OCI-LY7 (cell line): Measurements from ENCODE around the gene APOF. TPM values are rescaled to one million over a fixed set of nuclear protein-coding genes. Genes with fewer than 3 reads are reported as not detected.
"Not testable (repeated sequence)": the region's sequence is repeated elsewhere in the genome, so short reads cannot be mapped to it uniquely, and the experiment has no call there.

Experiments used
- BruUV-seq: library from RNA; stranded (reverse); fragments of 400-500 nt; replicated peaks from 2 replicates; lab custom pipeline; 2021; lab: Mats Ljungman, UMichigan
- CTCF ChIA-PET: fragments of 300-600 bp; sonication (Branson Sonifier 250); formaldehyde crosslinking; loops from one replicate; lab custom pipeline; 2022; ENCODE audit warnings: antibody characterized with exemption; ENCODE audit not compliant: unreplicated experiment; lab: Charles Lee
- POLR2A ChIA-PET: fragments of 300-600 bp; sonication (Branson Sonifier 250); formaldehyde crosslinking; loops from one replicate; lab custom pipeline; 2022; ENCODE audit warnings: antibody characterized with exemption; lab: Charles Lee
- DNase-seq: peaks from one replicate; pipeline ENCODE4 v3.0.0-alpha.2; 2015; ENCODE audit warnings: low spot score
- H2AFZ ChIP-seq: fragments of 200-600 bp; sonication (generic), shearing (Covaris generic); 2 replicates; pipeline ENCODE4 v1.6.1; 2014; ENCODE audit warnings: mild to moderate bottlenecking, antibody characterized with exemption, low read length, moderate library complexity
- H3K27ac ChIP-seq: fragments of 200-600 bp; sonication (generic); 2 replicates; pipeline ENCODE4 v1.5.1; 2014; ENCODE audit warnings: mixed run types, low read depth, mild to moderate bottlenecking, moderate library complexity, low read length, inconsistent platforms; ENCODE audit not compliant: poor library complexity, severe bottlenecking
- H3K36me3 ChIP-seq: fragments of 200-600 bp; sonication (generic); 2 replicates; pipeline ENCODE4 v1.6.1; 2014; ENCODE audit warnings: mild to moderate bottlenecking, antibody characterized with exemption, low read length, moderate library complexity, mixed read lengths; ENCODE audit not compliant: insufficient read depth
- H3K4me1 ChIP-seq: fragments of 200-600 bp; sonication (generic); 2 replicates; pipeline ENCODE4 v1.5.1; 2014; ENCODE audit warnings: mild to moderate bottlenecking, low read length; ENCODE audit not compliant: insufficient read depth, poor library complexity, severe bottlenecking
- H3K4me2 ChIP-seq: fragments of 200-600 bp; sonication (generic); 2 replicates; pipeline ENCODE4 v1.6.1; 2014; ENCODE audit warnings: mild to moderate bottlenecking, low read length
- H3K4me3 ChIP-seq: fragments of 200-600 bp; sonication (generic); 2 replicates; pipeline ENCODE4 v1.5.1; 2014; ENCODE audit warnings: mild to moderate bottlenecking, low read depth, low read length; ENCODE audit not compliant: poor library complexity, severe bottlenecking
- H3K79me2 ChIP-seq: fragments of 200-600 bp; sonication (generic); 2 replicates; pipeline ENCODE4 v1.6.1; 2016; ENCODE audit warnings: low read depth, mild to moderate bottlenecking, low read length, moderate library complexity, mixed read lengths; ENCODE audit not compliant: insufficient read depth
- H3K9me2 ChIP-seq: fragments of 200-600 bp; sonication (generic); 2 replicates; pipeline ENCODE4 v1.6.1; 2016; ENCODE audit warnings: mild to moderate bottlenecking, low read length, mixed read lengths; ENCODE audit not compliant: insufficient read depth
- H3K9me3 ChIP-seq: fragments of 200-600 bp; sonication (generic); 2 replicates; pipeline ENCODE4 v1.6.1; 2014; ENCODE audit warnings: mild to moderate bottlenecking, mixed run types, low read length, mixed read lengths
- H4K20me1 ChIP-seq: fragments of 200-600 bp; sonication (generic); 2 replicates; pipeline ENCODE4 v1.6.1; 2014; ENCODE audit warnings: mild to moderate bottlenecking, antibody characterized with exemption, low read length, moderate library complexity, mixed read lengths; ENCODE audit not compliant: insufficient read depth
- CTCF ChIP-seq: fragments of 200-600 bp; sonication (generic); conservative IDR thresholded peaks from 2 replicates; pipeline ENCODE4 v1.5.1; 2014; ENCODE audit warnings: mild to moderate bottlenecking, antibody characterized with exemption, low read length, moderate library complexity, mixed read lengths
- EZH2phosphoT487 ChIP-seq: fragments of 200-600 bp; sonication (generic); IDR thresholded peaks from 2 replicates; pipeline ENCODE4 v1.6.1; 2018; ENCODE audit warnings: low read depth, borderline replicate concordance, mild to moderate bottlenecking, mixed run types, antibody characterized with exemption, low read length, moderate library complexity, mixed read lengths
- intact Hi-C: fragments of 100-400 bp; cut with micrococcal nuclease; formaldehyde crosslinking; loops from one replicate; pipeline ENCODE4 v1.10.0; 2022; ENCODE audit not compliant: unreplicated experiment
- total RNA-seq, 2 experiments: library from RNA; depleted of rRNA in 1 of 2; stranded (reverse); fragments of >200 nt in 1 of 2; shearing (Covaris generic) in 1 of 2; gene quantifications; 2 replicates each; pipeline ENCODE4 v1.2.3, GENCODE V29; 2014 to 2022

APOF gene
- total RNA-seq, 2 experiments from 2014 or later, result 0.16 to 0.38 TPM

- DNase-seq, result no peak
- H3K9me2 ChIP-seq, result no peaks in the 10 kb centered on the region
- H3K4me3 ChIP-seq, result peak overlapping the region; percentile 65
- H3K4me1 ChIP-seq, result peaks cover 65% of the 10 kb centered on the region
- CTCF ChIA-PET, result interaction anchor here (0.8 to 1.5 kb wide), 2 partner anchors 22 kb away, joined by 5 to 6 read pairs; partner anchors contain the start of gene STAT2
- no TSS peak for BruUV-seq
- peak overlapping the region; percentile 85 for H3K27ac ChIP-seq
- peak overlapping the region; percentile 92 for H3K4me2 ChIP-seq
- H3K36me3 ChIP-seq, result peaks cover 20% of the 10 kb centered on the region
- peak overlapping the region; percentile 26; the same call in 1 of the 2 replicates for H2AFZ ChIP-seq
- peaks cover 16% of the 10 kb centered on the region; the same call in 1 of the 2 replicates for H3K79me2 ChIP-seq
- H4K20me1 ChIP-seq, result no peaks in the 10 kb centered on the region
- POLR2A ChIA-PET, result interaction anchor here (0.6 to 9.4 kb wide), 22 partner anchors 11 to 148 kb away, joined by 3 to 70 read pairs (median 4); partner anchors contain the start of genes CNPY2, RNF41, SPRYD4 and STAT2
- no peaks in the 10 kb centered on the region for H3K9me3 ChIP-seq
- TF ChIP-seq EZH2phosphoT487 (no peak), CTCF (no peak)
- intact Hi-C loops, result loop anchor here (2.0 kb wide), 2 partner anchors 23 to 37 kb away; partner anchors contain the start of gene STAT2
Measured at GRCh38 chr12:56337753-56338251, 24.9 kb downstream of the APOF start.

- H3K36me3 ChIP-seq, result peaks cover 12% of the 10 kb centered on the region
- peak overlapping the region; percentile 61 for H3K4me2 ChIP-seq
- peak; percentile 80 for DNase-seq
- peak overlapping the region; percentile 85 for H3K27ac ChIP-seq
- no peaks in the 10 kb centered on the region for H4K20me1 ChIP-seq
- no peaks in the 10 kb centered on the region for H3K9me3 ChIP-seq
- BruUV-seq, result no TSS peak
- H3K9me2 ChIP-seq, result no peaks in the 10 kb centered on the region
- H3K4me3 ChIP-seq, result peak overlapping the region; percentile 40
- peaks cover 72% of the 10 kb centered on the region for H3K4me1 ChIP-seq
- H2AFZ ChIP-seq, result peak overlapping the region; percentile 8; the same call in 1 of the 2 replicates
- TF ChIP-seq EZH2phosphoT487 (no peak), CTCF (no peak)
- POLR2A ChIA-PET, result interaction anchor here (0.7 to 9.4 kb wide), 15 partner anchors 17 to 489 kb away, joined by 3 to 70 read pairs (median 5); partner anchors contain the start of genes CNPY2, RNF41, STAT2 and TIMELESS
- CTCF ChIA-PET, result interaction anchor here (0.8 kb wide), 1 partner anchor 24 kb away, joined by 5 read pairs; the partner anchor contains the start of gene STAT2
- intact Hi-C loops, result no loop called here
- peaks cover 21% of the 10 kb centered on the region; the same call in 1 of the 2 replicates for H3K79me2 ChIP-seq
Measured at GRCh38 chr12:56336361-56337167, 26.1 kb downstream of the APOF start.

- intact Hi-C loops, result not testable (repeated sequence)
Measured at GRCh38 chr12:56335527-56335926, 27.1 kb downstream of the APOF start.

More at GRCh38 chr12:56335527-56335926, 27.1 kb downstream of the APOF start:
- CTCF ChIA-PET, result interaction anchor here (1.4 kb wide), 1 partner anchor 25 kb away, joined by 3 read pairs; the partner anchor contains the start of gene STAT2
- DNase-seq, H3K9me3 ChIP-seq, H3K4me2 ChIP-seq, BruUV-seq, H2AFZ ChIP-seq, H4K20me1 ChIP-seq, H3K36me3 ChIP-seq, H3K4me3 ChIP-seq, H3K9me2 ChIP-seq: not testable (repeated sequence)
- Histone ChIP-seq H3K27ac (peak overlapping the region; percentile 85), H3K4me1 (peaks cover 69% of the 10 kb centered on the region), H3K79me2 (peaks cover 21% of the 10 kb centered on the region; the same call in 1 of the 2 replicates)
- POLR2A ChIA-PET, result interaction anchor here (0.7 to 9.4 kb wide), 12 partner anchors 18 to 171 kb away, joined by 3 to 70 read pairs (median 5); partner anchors contain the start of genes STAT2 and TIMELESS
